GM21360 (cell line): ENCODE measurements around the gene SH2D1B.
"Not testable (repeated sequence)": the region's sequence is repeated elsewhere in the genome, so short reads cannot be mapped to it uniquely, and the experiment has no call there.

Experiments used
- ATAC-seq: cut with Tn5 transposase; IDR thresholded peaks from one replicate; pipeline ENCODE4 v1.9.1; 2021; ENCODE audit warnings: mild to moderate bottlenecking, moderate library complexity; ENCODE audit not compliant: unreplicated experiment

Gene SH2D1B

GRCh38 chr1:162412002-162412401 lies at the start of gene SH2D1B:
Gene SH2D1B (minus strand): TSS chr1:162412136. CDS start chr1:162412016, 120 bp downstream.
- no peak for ATAC-seq

GRCh38 chr1:162458236-162458635 lies 46.3 kb upstream of the SH2D1B start:
- ATAC-seq: no peak

GRCh38 chr1:162456323-162456722 lies 44.4 kb upstream of the SH2D1B start:
- no peak for ATAC-seq

GRCh38 chr1:162454361-162454760 lies 42.4 kb upstream of the SH2D1B start:
- not testable (repeated sequence) for ATAC-seq

GRCh38 chr1:162446946-162447345 lies 35.0 kb upstream of the SH2D1B start:
- no peak for ATAC-seq

GRCh38 chr1:162444903-162445302 lies 33.0 kb upstream of the SH2D1B start:
- ATAC-seq: no peak

GRCh38 chr1:162432977-162433713 lies 21.2 kb upstream of the SH2D1B start:
- not testable (repeated sequence) for ATAC-seq

GRCh38 chr1:162430583-162430982 lies 18.6 kb upstream of the SH2D1B start:
- ATAC-seq: no peak

- no peak for ATAC-seq
Observed at GRCh38 chr1:162422662-162423375, 10.9 kb upstream of the SH2D1B start.

GRCh38 chr1:162421258-162422164 lies 9.6 kb upstream of the SH2D1B start:
- no peak for ATAC-seq

- no peak for ATAC-seq
Observed at GRCh38 chr1:162420120-162420519, 8.2 kb upstream of the SH2D1B start.

- not testable (repeated sequence) for ATAC-seq
Observed at GRCh38 chr1:162419450-162419931, 7.6 kb upstream of the SH2D1B start.

GRCh38 chr1:162418584-162418983 lies 6.6 kb upstream of the SH2D1B start:
- not testable (repeated sequence) for ATAC-seq

GRCh38 chr1:162417650-162418049 lies 5.7 kb upstream of the SH2D1B start:
- no peak for ATAC-seq

- no peak for ATAC-seq
Observed at GRCh38 chr1:162416909-162417308, 5.0 kb upstream of the SH2D1B start.

- no peak for ATAC-seq
Observed at GRCh38 chr1:162416215-162416614, 4.3 kb upstream of the SH2D1B start.

- ATAC-seq: no peak
Observed at GRCh38 chr1:162407539-162407938, 4.4 kb downstream of the SH2D1B start.

GRCh38 chr1:162406811-162407210 lies 5.1 kb downstream of the SH2D1B start:
- no peak for ATAC-seq

- ATAC-seq: no peak
Observed at GRCh38 chr1:162405800-162406199, 6.1 kb downstream of the SH2D1B start.

- ATAC-seq: no peak
Observed at GRCh38 chr1:162404550-162405160, 7.3 kb downstream of the SH2D1B start.
